Breast epithelium (tissue), 4 donors: ENCODE data around the gene REEP3. TPM values are rescaled to one million over a fixed set of nuclear protein-coding genes. Genes with fewer than 3 reads are reported as not detected.
A peak's percentile ranks its signal among the peaks of the same experiment; 100 is the strongest.

Source experiments
- DNase-seq, 2 donors: peaks; one replicate each; pipeline ENCODE4 v3.0.0-alpha.2; 2019; ENCODE audit warnings: low spot score in 2 of 2
- H3K27ac ChIP-seq, 2 donors: fragments of 200-600 bp; sonication (generic) in 1 of 2; one replicate each; pipeline ENCODE4 v1.5.1; 2016 to 2019; ENCODE audit warnings: mild to moderate bottlenecking in 1 of 2
- H3K27me3 ChIP-seq, 2 donors: fragments of 200-600 bp; sonication (generic) in 1 of 2; one replicate each; pipeline versions ENCODE4 v1.5.1 to v1.6.0; 2017 to 2019; ENCODE audit warnings: control low read depth in 1 of 2, mild to moderate bottlenecking in 1 of 2
- H3K36me3 ChIP-seq: fragments of 200-600 bp; one replicate; pipeline ENCODE4 v1.5.1; 2019
- H3K4me1 ChIP-seq, 2 donors: fragments of 200-600 bp; sonication (generic); one replicate each; pipeline ENCODE4 v1.5.1; 2016 to 2019; ENCODE audit warnings: control low read depth in 1 of 2
- H3K4me3 ChIP-seq, 3 donors: fragments of 200-600 bp; sonication (generic); 1 replicate in 2 of 3; 2 replicates in 1 of 3; pipeline ENCODE4 v1.5.1; 2016 to 2019; ENCODE audit warnings: mild to moderate bottlenecking in 3 of 3, moderate library complexity in 2 of 3
- H3K9me3 ChIP-seq, 2 donors: fragments of 200-600 bp; sonication (generic) in 1 of 2; one replicate each; pipeline ENCODE4 v1.5.1; 2016 to 2019; ENCODE audit warnings: control low read depth in 1 of 2
- POLR2A ChIP-seq: fragments of 450-650 bp; IDR thresholded peaks from one replicate; pipeline ENCODE4 v1.6.1; 2016; ENCODE audit warnings: antibody characterized with exemption, mild to moderate bottlenecking, moderate library complexity
- POLR2AphosphoS5 ChIP-seq, 3 donors: sonication (generic); formaldehyde crosslinking; IDR thresholded peaks; one replicate each; pipeline ENCODE4 v1.6.1; 2017; ENCODE audit warnings: antibody characterized with exemption in 3 of 3
- intact Hi-C: fragments of 100-400 bp; cut with DNase I; formaldehyde crosslinking; loops from one replicate; pipeline ENCODE4 v1.15.1; 2023; ENCODE audit warnings: low total_unique reads
- total RNA-seq, 3 donors: library from RNA; depleted of rRNA; stranded (reverse); fragments of >200 nt; gene quantifications; one replicate each; pipeline ENCODE4 v1.1.0, GENCODE V29; 2016
- TF ChIP-seq, protein P1 (sequence below), 3 donors: fragments of 450-650 bp; IDR thresholded peaks; one replicate each; pipeline ENCODE4 v1.5.1; 2016 to 2017; ENCODE audit warnings: antibody characterized with exemption in 3 of 3, mild to moderate bottlenecking in 3 of 3, moderate library complexity in 3 of 3

Gene REEP3
- total RNA-seq, 3 donors from 2014 or later: 55.4 to 74.1 (median 63.6) TPM

DNA sequence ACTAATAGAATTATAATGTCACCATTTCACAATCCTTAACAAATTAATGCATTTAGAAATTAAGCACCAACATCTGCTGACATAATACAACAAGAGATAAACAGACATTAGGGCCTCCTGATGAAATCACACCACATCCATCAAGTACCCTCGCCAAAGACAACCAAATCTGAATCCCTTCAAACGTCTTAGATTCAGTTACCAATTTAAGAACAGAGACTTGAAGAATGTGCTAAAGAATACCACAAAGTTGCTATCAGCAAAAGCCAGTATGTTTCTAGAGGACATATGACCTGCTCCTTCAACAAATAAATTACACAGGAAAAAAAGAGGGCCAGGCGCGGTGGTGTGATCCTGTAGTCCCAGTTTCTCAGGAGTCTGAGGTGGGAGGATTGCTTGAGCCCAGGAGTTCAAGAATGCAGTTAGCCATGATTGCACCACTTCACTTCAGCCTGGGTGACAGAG is 144.5 kb downstream of the REEP3 start:
- intact Hi-C loops: no loop called here
- Histone ChIP-seq H3K27me3 (no peaks in the 10 kb centered on the region), H3K27ac (peak overlapping the region in 1 of 2 donors; percentile 30), H3K9me3 (no peaks in the 10 kb centered on the region), H3K4me1 (no peaks in the 10 kb centered on the region), H3K4me3 (no peak overlapping the region), H3K36me3 (no peaks in the 10 kb centered on the region)
- TF ChIP-seq POLR2A (no peak), POLR2AphosphoS5 (IDR thresholded peaks at IDR 0.05) (no peak)
- TF ChIP-seq, protein P1, sequence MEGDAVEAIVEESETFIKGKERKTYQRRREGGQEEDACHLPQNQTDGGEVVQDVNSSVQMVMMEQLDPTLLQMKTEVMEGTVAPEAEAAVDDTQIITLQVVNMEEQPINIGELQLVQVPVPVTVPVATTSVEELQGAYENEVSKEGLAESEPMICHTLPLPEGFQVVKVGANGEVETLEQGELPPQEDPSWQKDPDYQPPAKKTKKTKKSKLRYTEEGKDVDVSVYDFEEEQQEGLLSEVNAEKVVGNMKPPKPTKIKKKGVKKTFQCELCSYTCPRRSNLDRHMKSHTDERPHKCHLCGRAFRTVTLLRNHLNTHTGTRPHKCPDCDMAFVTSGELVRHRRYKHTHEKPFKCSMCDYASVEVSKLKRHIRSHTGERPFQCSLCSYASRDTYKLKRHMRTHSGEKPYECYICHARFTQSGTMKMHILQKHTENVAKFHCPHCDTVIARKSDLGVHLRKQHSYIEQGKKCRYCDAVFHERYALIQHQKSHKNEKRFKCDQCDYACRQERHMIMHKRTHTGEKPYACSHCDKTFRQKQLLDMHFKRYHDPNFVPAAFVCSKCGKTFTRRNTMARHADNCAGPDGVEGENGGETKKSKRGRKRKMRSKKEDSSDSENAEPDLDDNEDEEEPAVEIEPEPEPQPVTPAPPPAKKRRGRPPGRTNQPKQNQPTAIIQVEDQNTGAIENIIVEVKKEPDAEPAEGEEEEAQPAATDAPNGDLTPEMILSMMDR (IDR thresholded peaks at IDR 0.05): no peak
- no peak for DNase-seq

DNA sequence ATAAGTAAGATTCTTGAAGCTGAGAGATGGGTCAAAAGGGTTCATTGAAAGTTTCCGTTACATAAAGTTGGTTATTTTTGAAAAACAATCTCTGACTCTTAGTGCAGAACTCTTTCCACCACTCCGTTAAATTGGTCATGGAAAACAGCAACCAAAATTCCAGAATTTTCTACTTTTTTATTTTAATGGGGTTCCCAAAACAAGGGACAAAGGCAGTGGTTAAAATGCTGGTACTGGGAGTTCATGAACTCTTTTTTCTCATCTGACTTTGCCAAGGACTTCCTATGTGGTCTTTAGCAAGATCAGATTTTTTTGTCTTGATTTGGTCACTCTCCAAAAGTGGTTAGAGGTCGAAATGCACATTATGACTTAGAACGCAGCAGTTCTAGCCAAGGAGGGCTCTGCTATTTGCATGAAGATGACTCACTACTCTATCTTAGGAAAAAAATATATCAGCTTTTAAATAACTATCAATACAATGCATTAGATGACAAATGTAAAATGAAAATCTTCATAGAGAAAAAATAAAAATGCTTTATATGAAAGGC is 145.7 kb downstream of the REEP3 start:
- Histone ChIP-seq H3K27ac (no peak overlapping the region), H3K4me1 (peaks cover 3 to 6% of the 10 kb centered on the region in 2 donors), H3K36me3 (no peaks in the 10 kb centered on the region), H3K9me3 (no peaks in the 10 kb centered on the region), H3K27me3 (no peaks in the 10 kb centered on the region), H3K4me3 (no peak overlapping the region)
- intact Hi-C loops: no loop called here
- DNase-seq: no peak
- TF ChIP-seq POLR2A (no peak), POLR2AphosphoS5 (IDR thresholded peaks at IDR 0.05) (no peak)
- TF ChIP-seq, protein P1 (IDR thresholded peaks at IDR 0.05): no peak

DNA sequence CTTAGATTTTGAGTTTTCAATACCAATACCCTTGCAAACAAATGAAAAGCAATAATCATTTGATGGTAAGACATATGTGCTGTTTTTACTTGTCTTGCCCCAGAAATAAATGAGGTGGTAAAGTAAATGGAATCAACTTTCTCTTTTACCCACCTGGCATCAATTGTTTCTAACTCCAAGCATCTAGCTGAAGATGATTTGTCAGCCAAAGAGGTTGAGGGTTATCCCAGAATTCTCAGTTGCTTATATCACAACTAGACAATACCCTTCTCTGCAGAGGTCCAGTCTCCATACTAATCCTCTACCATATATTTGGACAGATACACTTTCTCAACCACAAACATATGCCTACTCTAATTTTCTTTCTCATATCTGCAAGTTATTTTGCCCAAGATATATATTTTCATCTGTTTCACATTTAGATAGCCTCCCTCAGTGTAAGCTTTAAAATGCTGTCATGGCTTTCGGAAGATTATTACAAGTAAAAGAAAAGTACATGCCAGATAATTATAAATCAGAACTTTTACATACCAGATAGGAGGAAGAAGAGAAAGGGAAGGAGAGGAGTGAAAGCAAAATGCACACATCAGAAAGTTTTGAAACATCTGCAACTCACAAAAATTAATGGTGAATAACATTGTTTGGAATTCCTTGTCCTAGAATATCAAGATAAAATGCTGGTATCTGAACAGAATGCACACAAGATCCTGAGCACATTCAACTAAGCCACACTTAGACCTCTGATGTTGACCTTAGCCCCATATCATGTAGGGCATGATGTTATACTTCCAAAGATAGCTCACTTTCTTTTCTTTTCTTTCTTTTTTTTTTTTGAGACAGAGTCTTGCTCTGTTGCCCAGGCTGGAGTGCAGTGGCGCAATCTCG is 146.6 kb downstream of the REEP3 start:
- Histone ChIP-seq H3K27ac (no peak overlapping the region), H3K4me1 (peaks cover 3 to 8% of the 10 kb centered on the region in 2 donors), H3K27me3 (no peaks in the 10 kb centered on the region), H3K4me3 (no peak overlapping the region), H3K36me3 (no peaks in the 10 kb centered on the region), H3K9me3 (no peaks in the 10 kb centered on the region)
- TF ChIP-seq POLR2A (no peak), POLR2AphosphoS5 (IDR thresholded peaks at IDR 0.05) (no peak)
- TF ChIP-seq, protein P1 (IDR thresholded peaks at IDR 0.05): no peak
- no peak for DNase-seq
- intact Hi-C loops: no loop called here

DNA sequence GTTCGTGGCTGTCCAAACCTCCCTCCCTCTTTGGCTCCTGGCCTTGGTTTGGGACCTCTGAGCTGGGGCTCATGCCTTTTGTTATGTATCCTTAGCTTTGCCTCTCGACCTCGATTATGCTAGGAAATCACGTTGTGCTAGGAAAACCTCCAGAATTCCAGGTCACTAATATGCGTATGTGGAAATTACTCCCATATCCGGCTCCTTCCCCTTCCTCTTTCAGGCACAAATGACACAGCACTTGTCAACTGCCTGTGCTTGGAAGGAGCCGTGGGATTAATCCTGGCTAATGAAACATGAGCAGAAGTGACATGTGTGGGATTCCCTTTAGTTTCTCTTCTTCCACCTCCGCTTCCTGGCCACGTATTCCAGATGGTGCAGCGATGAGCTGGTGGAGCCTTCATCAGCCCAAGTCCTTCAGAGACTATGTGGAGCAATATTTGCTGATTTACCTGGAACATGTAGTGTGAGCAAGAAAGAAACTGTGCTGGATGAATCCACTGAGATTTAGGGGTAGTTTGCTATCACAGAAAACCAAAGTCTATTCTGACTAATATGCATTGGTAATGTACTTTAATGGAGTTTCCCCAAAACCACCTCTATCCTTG is 149.2 kb downstream of the REEP3 start:
- Histone ChIP-seq H3K9me3 (no peaks in the 10 kb centered on the region), H3K27me3 (no peaks in the 10 kb centered on the region), H3K4me1 (peaks cover 3 to 8% of the 10 kb centered on the region in 2 donors), H3K36me3 (no peaks in the 10 kb centered on the region), H3K27ac (peak overlapping the region; percentile 67 to 80), H3K4me3 (peak overlapping the region in 1 of 3 donors; percentile 20)
- no peak for TF ChIP-seq POLR2A
- peak in 2 of 3 donors; percentile 51 to 78 for TF ChIP-seq POLR2AphosphoS5 (IDR thresholded peaks at IDR 0.05)
- intact Hi-C loops: no loop called here
- no peak for DNase-seq

DNA sequence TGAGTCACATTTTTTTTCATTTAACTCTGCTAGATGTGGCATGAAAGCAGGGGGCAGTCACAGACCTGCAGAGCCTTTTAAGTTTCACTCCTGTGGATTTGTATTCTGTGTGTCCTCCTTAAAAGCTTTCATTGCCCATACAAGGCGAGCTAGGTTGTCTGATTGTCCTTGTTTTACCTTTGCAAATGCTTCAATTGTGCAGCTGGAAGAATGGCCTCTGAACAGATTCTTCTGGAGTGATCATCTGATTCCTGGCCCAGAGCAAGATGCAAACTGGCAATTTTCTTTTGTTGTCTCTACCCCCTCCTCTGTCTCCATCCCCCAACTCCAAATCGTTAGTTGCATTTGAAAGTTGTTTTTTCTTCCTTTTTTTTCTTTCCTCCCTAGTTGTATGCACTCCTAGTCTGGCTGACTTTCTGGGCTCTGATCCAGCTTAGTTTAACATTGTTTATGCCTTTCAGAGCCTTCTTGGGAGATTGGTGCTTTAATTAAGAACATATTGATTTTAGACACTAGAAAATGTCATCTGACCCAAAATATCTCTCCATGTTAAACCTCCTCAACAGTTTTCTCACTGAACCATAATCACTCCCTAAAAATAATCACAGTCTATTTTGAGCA is 150.2 kb downstream of the REEP3 start:
- DNase-seq: no peak
- H3K4me1 ChIP-seq: peaks cover 3 to 8% of the 10 kb centered on the region in 2 donors
- TF ChIP-seq POLR2A: no peak
- TF ChIP-seq, protein P1 (IDR thresholded peaks at IDR 0.05): no peak
- no peak for TF ChIP-seq POLR2AphosphoS5 (IDR thresholded peaks at IDR 0.05)
- H3K9me3 ChIP-seq: no peaks in the 10 kb centered on the region
- H3K27me3 ChIP-seq: no peaks in the 10 kb centered on the region
- H3K36me3 ChIP-seq: no peaks in the 10 kb centered on the region
- intact Hi-C loops: no loop called here
- H3K4me3 ChIP-seq: no peak overlapping the region
- H3K27ac ChIP-seq: peak overlapping the region; percentile 67 to 80
